ENCODE results near the gene S100Z.
"Not testable (repeated sequence)": the region's sequence is repeated elsewhere in the genome, so short reads cannot be mapped to it uniquely, and the experiment has no call there.

S100Z gene

GRCh38 chr5:76888733-76889300 lies 39.0 kb downstream of the S100Z start:
- no peak for DNase-seq

- peak; percentile 35 for DNase-seq
Observed at GRCh38 chr5:76893294-76893693, 43.5 kb downstream of the S100Z start.

DNA sequence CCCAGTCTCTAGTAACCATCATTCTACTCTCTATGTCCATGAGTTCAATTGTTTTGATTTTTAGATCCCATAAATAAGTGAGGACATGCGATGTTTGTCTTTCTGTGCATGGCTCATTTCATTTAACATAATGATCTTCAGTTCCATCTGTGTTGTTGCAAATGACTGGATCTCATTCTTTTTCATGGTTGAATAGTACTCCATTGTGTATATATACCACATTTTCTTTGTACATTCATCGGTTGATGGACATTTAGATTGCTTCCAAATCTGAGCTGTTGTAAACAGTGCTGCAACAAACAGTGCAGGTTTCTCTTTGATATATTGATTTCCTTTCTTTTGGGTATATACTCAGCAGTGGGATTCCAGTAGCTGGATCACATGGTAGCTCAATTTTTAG lies 46.4 kb downstream of the S100Z start:
- no peak for DNase-seq

DNA sequence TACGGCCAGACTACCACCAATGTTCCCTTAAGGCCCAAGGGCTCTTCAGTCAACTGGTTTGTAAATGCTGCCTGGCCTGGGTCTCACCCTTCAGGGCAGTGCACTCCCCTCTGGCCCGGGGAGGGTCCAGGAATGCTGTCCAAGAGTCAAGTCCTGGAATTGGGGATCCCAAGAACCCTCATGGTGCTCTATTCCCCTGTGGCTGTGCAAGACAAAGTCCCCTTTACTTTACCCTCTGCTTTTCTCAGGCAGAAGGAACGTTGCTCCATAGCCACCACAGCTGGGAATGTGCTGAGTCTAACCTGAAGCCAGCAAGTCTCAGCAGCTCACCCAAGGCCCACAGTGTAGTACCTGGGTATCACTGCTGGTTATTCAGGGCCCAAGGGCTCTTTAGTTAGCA lies 51.7 kb downstream of the S100Z start:
- no peak for DNase-seq

DNA sequence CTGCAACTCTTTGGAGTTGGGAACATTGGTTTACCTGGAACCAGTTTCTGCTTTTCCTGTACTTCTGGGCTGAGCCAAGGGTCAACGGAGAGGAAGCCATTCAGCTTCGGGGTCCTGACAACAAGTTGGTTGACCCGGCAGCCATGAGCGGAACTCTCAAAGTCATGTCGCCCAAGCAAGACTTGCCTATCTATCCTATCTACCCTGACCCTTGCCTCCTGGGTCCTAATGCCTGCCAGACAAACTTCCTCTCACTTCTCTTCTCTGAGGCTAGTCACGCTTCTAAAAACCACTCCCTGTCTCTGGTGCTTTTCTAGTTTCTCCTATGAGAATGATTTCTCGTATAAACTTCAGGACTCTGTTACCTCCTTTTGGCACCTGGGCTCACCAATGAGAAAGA lies 58.4 kb downstream of the S100Z start:
- DNase-seq, result no peak

DNA sequence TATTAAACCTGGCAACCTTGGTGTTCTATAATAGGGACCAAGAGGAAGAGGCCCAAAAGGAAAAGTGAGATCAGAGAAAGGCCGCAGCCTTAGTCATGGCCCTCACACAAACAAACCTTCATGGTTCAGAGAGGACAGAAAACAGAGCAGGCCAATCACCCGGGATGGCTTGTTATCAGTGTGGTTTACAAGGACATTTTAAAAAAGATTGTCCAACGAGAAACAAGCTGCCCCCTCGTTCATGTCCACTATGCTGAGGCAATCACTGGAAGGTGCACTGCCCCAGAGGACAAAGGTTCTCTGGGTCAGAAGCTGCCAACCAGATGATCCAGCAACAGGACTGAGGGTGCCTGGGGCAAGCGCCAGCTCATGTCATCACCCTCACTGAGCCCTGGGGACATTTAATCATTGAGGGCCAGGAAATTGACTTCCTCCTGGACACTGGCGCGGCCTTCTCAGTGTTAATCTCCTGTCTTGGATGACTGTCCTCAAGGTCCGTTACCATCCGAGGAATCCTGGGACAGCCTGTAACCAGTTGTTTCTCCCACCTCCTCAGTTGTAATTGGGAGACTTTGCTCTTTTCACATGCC lies 60.6 kb downstream of the S100Z start:
- DNase-seq, result not testable (repeated sequence)

DNA sequence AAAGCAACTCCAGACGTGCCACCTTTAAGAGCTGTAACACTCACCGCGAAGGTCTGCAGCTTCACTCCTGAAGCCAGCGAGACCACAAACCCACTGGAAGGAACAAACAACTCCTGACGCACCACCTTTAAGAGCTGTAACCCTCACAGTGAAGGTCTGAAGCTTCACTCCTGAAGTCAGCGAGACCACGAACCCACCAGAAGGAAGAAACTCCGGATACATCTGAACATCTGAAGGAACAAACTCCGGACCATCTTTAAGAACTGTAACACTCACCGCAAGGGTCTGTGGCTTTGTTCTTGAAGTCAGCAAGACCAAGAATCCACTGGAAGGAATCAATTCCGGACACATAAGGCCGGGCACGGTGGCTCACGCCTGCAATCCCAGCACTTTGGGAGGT lies 64.9 kb downstream of the S100Z start:
- peak; percentile 9 for DNase-seq

DNA sequence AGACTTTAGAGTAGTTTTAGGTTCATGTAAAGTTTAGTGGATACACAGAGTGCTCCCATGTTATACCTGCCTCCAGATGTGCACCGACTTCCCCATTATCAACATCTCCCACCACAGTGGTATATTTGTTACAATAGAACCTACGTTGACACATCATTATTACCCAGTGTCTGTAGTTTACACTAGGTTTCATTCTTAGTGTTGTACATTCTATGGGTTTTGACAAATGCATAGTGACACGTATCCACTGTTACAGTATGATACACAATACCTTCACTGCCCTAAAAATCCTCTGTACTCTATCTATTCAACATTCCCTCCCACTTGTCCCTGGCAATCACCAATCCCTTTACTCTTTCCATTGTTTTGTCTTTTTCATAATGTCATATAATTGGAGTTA lies 68.7 kb downstream of the S100Z start:
- no peak for DNase-seq

DNA sequence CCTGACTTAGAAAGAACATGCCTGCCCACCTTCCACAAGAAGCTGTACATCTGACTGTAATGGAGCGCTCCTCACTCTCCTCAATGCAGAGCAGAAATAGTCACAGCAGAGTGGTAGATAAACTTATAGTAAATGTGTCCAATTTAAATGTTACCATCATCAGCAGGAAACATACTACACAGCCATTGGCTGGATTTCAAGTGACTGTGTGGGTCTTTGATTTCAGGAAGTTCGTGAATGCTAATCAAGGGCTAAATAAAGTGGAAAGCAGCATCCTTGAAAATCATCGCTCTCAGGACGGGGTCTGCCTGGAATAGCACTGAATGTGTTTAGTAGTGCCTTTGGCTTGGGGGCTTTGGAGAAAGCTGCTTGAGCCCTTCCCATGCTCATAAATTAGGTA lies 70.7 kb downstream of the S100Z start:
- DNase-seq, result no peak

DNA sequence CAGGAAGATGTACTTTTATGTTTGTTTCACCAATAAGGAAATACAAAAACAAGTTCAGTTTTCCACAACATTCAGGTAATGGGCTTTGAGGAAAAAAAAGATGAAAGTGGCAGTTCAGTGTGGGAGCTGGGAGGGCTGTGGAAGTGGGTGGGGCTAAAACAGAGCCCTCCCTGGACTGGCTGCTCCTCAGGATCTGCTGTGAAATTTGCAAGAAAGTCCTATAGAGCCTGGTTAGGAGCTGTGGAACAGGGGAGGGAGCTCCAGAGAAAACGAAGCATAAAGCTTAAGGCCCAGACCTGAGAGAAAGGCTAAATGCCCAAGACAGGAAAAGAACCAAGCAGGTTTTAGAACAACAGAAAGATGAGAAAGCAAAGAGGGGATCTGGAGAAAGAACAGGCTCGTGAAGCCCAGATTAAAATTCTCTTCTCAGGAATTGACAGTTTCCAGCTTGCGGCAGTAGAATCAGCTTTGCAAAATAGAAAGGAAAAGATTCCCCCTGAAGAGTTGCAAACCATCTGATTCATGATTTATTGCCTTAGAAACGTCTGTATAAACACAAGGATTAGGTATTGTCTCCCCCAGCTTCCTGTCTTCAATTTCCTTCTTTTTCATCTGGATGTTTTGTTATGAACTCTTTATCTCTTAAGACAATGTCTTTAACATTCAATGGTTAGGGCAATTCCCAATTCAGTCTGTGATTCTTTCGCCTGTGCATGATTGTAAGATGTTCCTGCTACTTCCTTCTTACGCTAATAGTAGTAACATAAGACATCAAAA lies 76.7 kb downstream of the S100Z start:
- no peak for DNase-seq

DNA sequence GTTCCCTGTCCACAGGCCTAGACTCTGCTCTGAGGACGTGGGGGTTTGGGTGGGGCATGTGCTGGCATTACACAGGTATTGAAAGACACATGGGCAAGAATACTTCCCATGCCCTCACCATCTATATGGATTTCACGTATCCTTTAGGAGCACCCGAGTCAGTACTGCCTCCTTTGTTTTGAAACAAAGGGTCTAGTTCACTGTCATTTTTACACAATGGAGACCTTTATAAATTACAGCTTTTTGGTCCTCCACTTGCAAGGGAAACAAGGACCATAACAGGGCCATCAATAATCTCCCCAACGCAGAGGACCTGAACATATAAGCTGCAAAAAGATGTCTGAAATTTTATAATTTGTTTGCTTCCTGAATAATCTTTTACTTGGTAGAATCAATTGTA lies 78.1 kb downstream of the S100Z start:
- no peak for DNase-seq

DNA sequence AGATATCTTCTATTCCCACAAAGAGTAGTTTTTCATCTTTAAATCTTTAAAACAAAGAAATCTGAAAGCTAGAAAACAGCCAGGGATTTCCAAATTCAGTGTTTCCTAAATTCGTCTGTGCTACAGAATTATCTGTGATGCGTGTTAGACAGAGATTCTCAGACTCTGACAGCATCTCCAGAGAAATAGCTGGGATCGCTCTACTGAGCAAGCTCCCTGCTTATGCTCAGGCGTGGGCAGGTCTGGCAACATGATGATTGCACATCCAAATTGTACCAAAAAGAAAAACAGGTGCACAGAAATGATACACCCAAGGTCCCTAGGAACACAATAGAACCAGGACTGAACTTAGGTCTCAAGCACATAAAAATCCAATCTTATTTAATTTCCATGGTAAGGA lies 80.3 kb downstream of the S100Z start:
- no peak for DNase-seq

GRCh38 chr5:76938177-76938576 lies 88.4 kb downstream of the S100Z start:
- no peak for DNase-seq

DNA sequence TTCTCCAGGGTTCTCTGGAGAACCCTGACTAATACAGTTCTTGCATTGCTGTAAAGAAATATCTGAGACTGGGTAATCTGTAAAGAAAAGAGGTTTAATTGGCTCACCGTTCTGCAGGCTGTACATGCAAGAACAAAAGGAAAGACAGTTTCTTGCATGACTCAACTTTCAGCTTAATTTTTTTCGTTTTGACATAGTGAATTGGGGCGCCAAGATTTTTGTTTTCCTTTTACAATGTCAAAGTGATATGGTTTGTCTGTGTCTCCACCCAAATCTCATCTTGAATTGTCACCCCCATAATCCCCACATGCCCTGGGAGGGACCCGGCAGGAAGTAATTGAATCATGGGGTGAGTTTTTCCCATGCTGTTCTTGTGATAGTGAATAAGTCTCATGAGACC lies 91.2 kb downstream of the S100Z start:
- no peak for DNase-seq

- DNase-seq, result peak; percentile 39
Observed at GRCh38 chr5:76941442-76941841, 91.6 kb downstream of the S100Z start.

GRCh38 chr5:76942581-76942980 lies 92.8 kb downstream of the S100Z start:
- peak; percentile 27 for DNase-seq

DNA sequence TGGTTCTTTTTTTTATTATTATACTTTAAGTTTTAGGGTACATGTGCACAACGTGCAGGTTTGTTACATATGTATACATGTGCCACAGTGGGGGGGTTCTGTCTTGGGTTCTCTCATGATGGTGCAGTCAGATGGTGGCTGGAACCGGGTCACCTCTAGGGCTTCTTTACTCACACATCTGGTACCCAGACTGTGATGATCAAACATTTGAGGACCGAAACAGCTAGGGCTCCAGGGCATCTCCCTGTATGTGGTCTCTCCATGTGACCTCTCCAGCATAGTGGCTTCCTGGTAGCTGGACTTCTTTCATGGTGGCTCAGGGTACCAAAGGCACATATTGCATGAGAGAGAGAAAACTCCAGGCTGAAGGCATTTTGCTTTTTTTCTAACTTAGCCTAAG lies 93.2 kb downstream of the S100Z start:
- no peak for DNase-seq

- no peak for DNase-seq
Observed at GRCh38 chr5:76944638-76945037, 94.8 kb downstream of the S100Z start.

- DNase-seq, result peak; percentile 74
Observed at GRCh38 chr5:76945238-76945637, 95.4 kb downstream of the S100Z start.

DNA sequence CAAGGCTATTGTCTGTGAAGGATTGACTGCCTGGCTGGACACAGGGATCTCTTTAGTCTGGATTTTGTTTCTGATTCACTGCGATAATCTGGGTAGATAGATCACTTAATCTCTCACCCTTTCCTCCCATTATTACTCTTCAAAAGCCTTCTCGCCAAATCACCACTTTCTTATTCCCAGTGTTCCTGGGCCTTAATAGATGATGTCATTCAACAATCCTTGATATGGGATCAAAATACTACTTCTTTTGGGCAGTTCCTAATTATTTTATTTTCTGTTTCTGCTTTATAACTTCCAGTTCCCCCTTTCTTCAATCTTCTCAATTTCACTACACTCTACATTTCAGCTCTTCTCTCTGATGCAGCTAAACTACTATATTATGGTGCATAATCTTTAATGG lies 96.3 kb downstream of the S100Z start:
- no peak for DNase-seq

DNA sequence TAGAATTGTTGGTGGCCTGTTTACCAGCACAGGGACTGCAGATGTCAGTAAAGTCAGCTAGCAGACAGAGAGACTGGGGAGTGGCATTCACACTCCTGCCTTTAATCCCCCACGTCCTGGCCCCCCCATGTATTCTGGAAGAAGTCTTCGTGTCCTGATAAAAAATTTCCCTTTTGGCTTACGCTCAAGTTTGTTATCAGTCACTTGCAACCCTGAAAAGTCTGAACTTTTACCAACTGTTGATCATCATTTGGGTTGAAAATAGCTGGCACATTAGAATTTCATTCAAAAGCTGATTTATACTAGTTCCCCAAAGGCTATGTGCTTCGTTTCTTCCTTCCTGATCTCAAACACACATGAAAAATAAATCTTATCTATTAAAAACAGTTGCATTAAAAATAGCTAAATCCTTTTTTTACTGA lies 97.3 kb downstream of the S100Z start:
- peak; percentile 96 for DNase-seq

DNA sequence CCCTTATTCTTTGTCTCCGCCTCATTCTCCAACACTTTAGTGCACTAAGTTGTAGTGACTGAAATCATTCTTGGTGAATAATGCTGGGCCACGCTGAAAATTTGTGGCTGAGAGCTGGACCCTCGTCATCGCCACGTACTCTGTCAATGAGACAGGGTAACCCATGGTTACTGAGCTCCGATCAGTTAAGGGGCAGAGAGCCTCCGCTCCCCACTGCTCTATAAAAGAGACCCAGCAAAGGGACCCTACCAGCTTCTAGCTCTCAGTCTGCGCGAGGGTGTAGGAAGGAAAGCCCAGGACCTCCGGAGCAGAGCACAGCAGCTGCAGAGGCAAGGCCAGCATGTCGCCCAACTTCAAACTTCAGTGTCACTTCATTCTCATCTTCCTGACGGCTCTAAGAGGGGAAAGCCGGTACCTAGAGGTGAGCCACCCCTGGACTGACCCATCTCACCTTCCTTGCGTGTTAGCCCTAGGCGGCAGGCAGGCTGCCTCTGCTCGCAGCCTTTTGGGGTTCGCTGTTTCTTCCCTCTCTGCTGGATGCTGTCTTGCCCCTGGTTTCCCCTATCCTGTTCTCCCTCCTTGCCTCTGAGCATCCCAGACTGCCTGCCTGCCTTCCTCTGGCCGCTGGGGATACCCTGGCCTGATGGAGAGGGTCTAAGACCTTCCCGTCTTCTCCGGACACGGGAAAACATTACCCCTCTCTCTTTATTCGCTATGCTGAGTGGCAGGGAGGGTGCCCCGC lies 103.2 kb downstream of the S100Z start, which contains the start of gene CRHBP:
Gene CRHBP, plus strand, starts transcription at position 251 of the 742 bp plus-strand sequence. Its CDS starts 90 bp downstream, at position 341.
- DNase-seq, result peak; percentile 46

GRCh38 chr5:76953551-76954382 lies 104.0 kb downstream of the S100Z start:
- DNase-seq, result peak; percentile 32
